GM12878 (cell line): Measurements from ENCODE around the gene GSAP. TPM values are rescaled to one million over a fixed set of nuclear protein-coding genes. Genes with fewer than 3 reads are reported as not detected.

ENCODE experiments used
- ATAC-seq: fragments of 200-7000 bp; cut with Tn5 transposase; 3 replicates; pipeline ENCODE4 v1.9.1; 2020; ENCODE audit warnings: mild to moderate bottlenecking, moderate library complexity
- BruUV-seq: library from RNA; stranded (reverse); fragments of 400-500 nt; replicated peaks from 2 replicates; lab custom pipeline; 2021; lab: Mats Ljungman, UMichigan
- CTCF ChIA-PET: fragments of 300-600 bp; sonication (Branson Sonifier 250); formaldehyde crosslinking; extraction: SDS; loops from one replicate; lab custom pipeline; 2021; ENCODE audit warnings: inconsistent platforms; lab: Yijun Ruan, JAX
- POLR2A ChIA-PET: fragments of 350-600 bp; formaldehyde crosslinking; extraction: SDS; loops from one replicate; lab custom pipeline; 2021; ENCODE audit warnings: inconsistent platforms; lab: Charles Lee
- RAD21 ChIA-PET: fragments of 300-600 bp; sonication (Branson Sonifier 250); formaldehyde crosslinking; loops from one replicate; lab custom pipeline; 2023; ENCODE audit warnings: antibody characterized with exemption; ENCODE audit not compliant: unreplicated experiment; lab: Charles Lee
- SMC1A ChIA-PET: fragments of 300-600 bp; sonication (Branson Sonifier 250); formaldehyde crosslinking; loops from one replicate; lab custom pipeline; 2023; ENCODE audit not compliant: unreplicated experiment, uncharacterized antibody; lab: Charles Lee
- DNase-seq: peaks from one replicate; pipeline ENCODE4 v3.0.0-alpha.2; 2011; ENCODE audit warnings: low read depth, low spot score
- FAIRE-seq: peaks from 3 replicates; lab custom pipeline; 2011; peaks lifted over from hg19 to GRCh38; lab: Jason Lieb, UNC
- H2AFZ ChIP-seq: 2 replicates; pipeline ENCODE4 v1.6.0; 2011; ENCODE audit warnings: low read depth, low read length, control low read depth; ENCODE audit not compliant: control insufficient read depth
- H3K27ac ChIP-seq: 2 replicates; pipeline ENCODE4 v1.5.1; 2011; ENCODE audit warnings: control low read depth; ENCODE audit not compliant: control insufficient read depth, insufficient read depth
- H3K27me3 ChIP-seq, 2 experiments: replicated peaks in 1 of 2; 2 replicates each; pipeline versions ENCODE4 v1.6.0 to v1.6.1; 2011; ENCODE audit warnings: low read length in 1 of 2; ENCODE audit not compliant: control insufficient read depth in 2 of 2, insufficient read depth in 2 of 2
- H3K36me3 ChIP-seq, 2 experiments: 2 replicates each; pipeline ENCODE4 v1.5.1; 2011; ENCODE audit warnings: low read length in 1 of 2; ENCODE audit not compliant: control insufficient read depth in 2 of 2, insufficient read depth in 2 of 2
- H3K4me1 ChIP-seq: 2 replicates; pipeline ENCODE4 v1.6.1; 2011; ENCODE audit warnings: mild to moderate bottlenecking, low read length, moderate library complexity, mixed read lengths; ENCODE audit not compliant: control insufficient read depth, insufficient read depth
- H3K4me2 ChIP-seq: 2 replicates; pipeline ENCODE4 v1.6.0; 2011; ENCODE audit warnings: control low read depth; ENCODE audit not compliant: control insufficient read depth, insufficient read depth
- H3K4me3 ChIP-seq: fragments of 200-600 bp; sonication (generic); 2 replicates; pipeline ENCODE4 v1.5.1; 2016
- H3K79me2 ChIP-seq: 2 replicates; pipeline ENCODE4 v1.6.0; 2011; ENCODE audit warnings: low read length; ENCODE audit not compliant: control insufficient read depth, insufficient read depth
- H3K9ac ChIP-seq: 2 replicates; pipeline ENCODE4 v1.8.0; 2011; ENCODE audit warnings: low read length, control low read depth, mixed read lengths; ENCODE audit not compliant: control insufficient read depth, insufficient read depth
- H3K9me3 ChIP-seq: replicated peaks from 3 replicates; pipeline ENCODE4 v1.5.1; 2011; ENCODE audit warnings: mild to moderate bottlenecking, low read length; ENCODE audit not compliant: control insufficient read depth, insufficient read depth
- H4K20me1 ChIP-seq: 2 replicates; pipeline ENCODE4 v1.6.0; 2011; ENCODE audit not compliant: control insufficient read depth, insufficient read depth
- BCL3 ChIP-seq: IDR thresholded peaks from 2 replicates; pipeline ENCODE4 v1.6.1; 2011; ENCODE audit warnings: borderline replicate concordance, low read depth, mild to moderate bottlenecking, moderate library complexity, low read length; ENCODE audit not compliant: insufficient read depth, poor library complexity, severe bottlenecking
- BMI1 ChIP-seq: fragments of 450-650 bp; IDR thresholded peaks from 2 replicates; pipeline ENCODE4 v1.6.1; 2016; ENCODE audit warnings: mild to moderate bottlenecking, moderate library complexity, borderline replicate concordance
- CBX3 ChIP-seq: fragments of 200-600 bp; sonication (generic); IDR thresholded peaks from 2 replicates; pipeline ENCODE4 v1.6.1; 2016; ENCODE audit warnings: low read depth, borderline replicate concordance
- CEBPZ ChIP-seq: fragments of 150-350 bp; IDR thresholded peaks from 2 replicates; pipeline ENCODE4 v1.6.1; 2016; ENCODE audit warnings: low read depth, low read length
- DPF2 ChIP-seq: fragments of 450-650 bp; IDR thresholded peaks from 2 replicates; pipeline ENCODE4 v1.6.1; 2017; ENCODE audit warnings: mild to moderate bottlenecking
- EGR1 ChIP-seq, 2 experiments: IDR thresholded peaks; 1 replicate in 1 of 2; 2 replicates in 1 of 2; pipeline ENCODE4 v1.6.1; 2011 to 2012; ENCODE audit warnings: low read depth in 2 of 2, low read length in 2 of 2, borderline replicate concordance in 1 of 2, mild to moderate bottlenecking in 1 of 2, moderate library complexity in 1 of 2
- HDGF ChIP-seq: fragments of 450-650 bp; IDR thresholded peaks from 2 replicates; pipeline ENCODE4 v1.6.1; 2016; ENCODE audit warnings: antibody characterized with exemption
- IKZF2 ChIP-seq, 2 experiments: fragments of 450-650 bp; IDR thresholded peaks; 2 replicates each; pipeline ENCODE4 v1.6.1; 2017; ENCODE audit warnings: mild to moderate bottlenecking in 2 of 2, moderate library complexity in 2 of 2
- NR2F1 ChIP-seq: fragments of 450-650 bp; conservative IDR thresholded peaks from 2 replicates; pipeline ENCODE4 v1.6.1; 2017; ENCODE audit warnings: mild to moderate bottlenecking
- POLR2A ChIP-seq: IDR thresholded peaks from 2 replicates; pipeline ENCODE4 v1.6.1; 2011; ENCODE audit warnings: low read depth, mild to moderate bottlenecking, low read length
- POLR2AphosphoS2 ChIP-seq: IDR thresholded peaks from 2 replicates; pipeline ENCODE4 v1.6.1; 2011; ENCODE audit warnings: low read depth, mild to moderate bottlenecking, low read length, improper control_type of control experiment, moderate library complexity
- SREBF1 ChIP-seq: IDR thresholded peaks from 2 replicates; pipeline ENCODE4 v1.6.1; 2012; ENCODE audit warnings: mild to moderate bottlenecking, low read length
- STAT3 ChIP-seq: IDR thresholded peaks from 2 replicates; pipeline ENCODE4 v1.6.1; 2011; ENCODE audit warnings: low read depth, low read length, improper control_type of control experiment
- ZZZ3 ChIP-seq: IDR thresholded peaks from 2 replicates; pipeline ENCODE4 v1.6.1; 2011; ENCODE audit warnings: low read depth; ENCODE audit not compliant: control insufficient read depth, insufficient read length
- WGBS: methylation state at CpG from one replicate; pipeline ENCODE4 v1.1.6; 2016; ENCODE audit warnings: low lambda C conversion rate; ENCODE audit not compliant: insufficient replicate concordance, insufficient coverage; ENCODE audit errors: missing lambda C conversion rate; 5-methylcytosine and 5-hydroxymethylcytosine counted together
- in situ Hi-C: fragments of 300-500 bp; cut with MboI; formaldehyde crosslinking; loops from 9 replicates; pipeline ENCODE4 v1.14.3; 2018; ENCODE audit warnings: mixed read lengths
- intact Hi-C: fragments of 100-400 bp; cut with micrococcal nuclease; formaldehyde crosslinking; loops from one replicate; pipeline ENCODE4 v1.14.2; 2022; ENCODE audit not compliant: unreplicated experiment
- polyA plus RNA-seq, 11 experiments: library from polyadenylated mRNA; depleted of rRNA in 4 of 11; unstranded in 6 of 11; stranded (reverse) in 5 of 11; fragments of >200 nt; fragmentation: Nextera tagmentation in 4 of 11; fragmentation: Illumina TruSeq in 1 of 11; extraction: Ambion mirVana in 4 of 11; extraction: Trizol in 1 of 11; gene quantifications; 1 replicate in 1 of 11; 2 replicates in 10 of 11; pipeline versions ENCODE4 v1.2.1 to v1.2.3, GENCODE V29; 2011 to 2016; ENCODE audit warnings: inconsistent platforms in 2 of 11, missing spikeins in 2 of 11, low read depth in 1 of 11
- total RNA-seq, 4 experiments: library from RNA; depleted of rRNA in 3 of 4; stranded (reverse); fragments of >200 nt in 3 of 4; fragmentation: Illumina TruSeq in 1 of 4; extraction: Trizol in 1 of 4; gene quantifications; 2 replicates each; pipeline versions ENCODE4 v1.2.1 to v1.2.3, GENCODE V29; 2013 to 2021
- TF ChIP-seq, protein P1 (sequence below): fragments of 450-650 bp; IDR thresholded peaks from 2 replicates; pipeline ENCODE4 v1.6.1; 2017; ENCODE audit warnings: mild to moderate bottlenecking, low read depth, inconsistent platforms; ENCODE audit not compliant: poor library complexity, severe bottlenecking

GSAP gene
- total and polyA plus RNA-seq, 10 of the 15 experiments (the other 5 are each of a cell fraction or from before 2014, with no cell fraction given), result 6.6 to 38.1 (median 21.8) TPM

DNA sequence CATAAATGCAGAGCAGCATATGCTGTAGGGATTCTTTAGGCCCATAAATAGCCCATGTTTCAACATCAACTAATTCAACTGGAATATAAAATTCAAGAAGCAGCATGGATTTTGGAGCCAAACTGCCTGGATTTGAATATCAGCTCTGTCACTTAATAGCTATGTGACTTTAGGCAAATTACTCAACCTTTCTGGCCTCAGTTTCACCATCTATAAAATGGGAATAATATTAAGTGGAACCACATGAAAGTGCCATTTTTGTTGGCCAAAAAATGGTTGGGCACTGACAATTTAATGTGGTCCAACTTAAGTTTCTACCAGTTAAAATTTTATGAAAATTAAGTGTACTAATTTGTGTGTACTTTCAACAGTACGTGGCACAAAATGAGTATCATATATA lies 98.1 kb downstream of the GSAP start:
- no peak overlapping the region for H3K27ac ChIP-seq
- no peaks in the 10 kb centered on the region for H4K20me1 ChIP-seq
- H3K4me1 ChIP-seq, result no peaks in the 10 kb centered on the region
- intact Hi-C loops, result no loop called here
- H3K79me2 ChIP-seq, result no peaks in the 10 kb centered on the region
- no peak overlapping the region for H3K4me3 ChIP-seq
- FAIRE-seq, result no peak
- ChIA-PET RAD21 (no interaction called here), CTCF (interaction anchor here (1.3 kb wide), 1 partner anchor 14 kb away, joined by 3 read pairs; no protein-coding TSS in a partner anchor)
- no peak overlapping the region for H2AFZ ChIP-seq
- H3K9ac ChIP-seq, result no peak overlapping the region
- no peaks in the 10 kb centered on the region for H3K9me3 ChIP-seq
- DNase-seq, result no peak
- BruUV-seq, result no TSS peak
- TF ChIP-seq BCL3 (no peak), SREBF1 (no peak), ZZZ3 (no peak), DPF2 (no peak), CBX3 (no peak), POLR2AphosphoS2 (no peak), CEBPZ (no peak), POLR2A (no peak), STAT3 (no peak), NR2F1 (no peak), HDGF (no peak), BMI1 (no peak), EGR1 (IDR thresholded peaks at IDR 0.05; ENCODE audit: borderline replicate concordance in 1 of 2, low read depth in 2 of 2, low read length in 2 of 2) (no peak), IKZF2 (IDR thresholded peaks at IDR 0.05) (no peak)
- TF ChIP-seq, protein P1, sequence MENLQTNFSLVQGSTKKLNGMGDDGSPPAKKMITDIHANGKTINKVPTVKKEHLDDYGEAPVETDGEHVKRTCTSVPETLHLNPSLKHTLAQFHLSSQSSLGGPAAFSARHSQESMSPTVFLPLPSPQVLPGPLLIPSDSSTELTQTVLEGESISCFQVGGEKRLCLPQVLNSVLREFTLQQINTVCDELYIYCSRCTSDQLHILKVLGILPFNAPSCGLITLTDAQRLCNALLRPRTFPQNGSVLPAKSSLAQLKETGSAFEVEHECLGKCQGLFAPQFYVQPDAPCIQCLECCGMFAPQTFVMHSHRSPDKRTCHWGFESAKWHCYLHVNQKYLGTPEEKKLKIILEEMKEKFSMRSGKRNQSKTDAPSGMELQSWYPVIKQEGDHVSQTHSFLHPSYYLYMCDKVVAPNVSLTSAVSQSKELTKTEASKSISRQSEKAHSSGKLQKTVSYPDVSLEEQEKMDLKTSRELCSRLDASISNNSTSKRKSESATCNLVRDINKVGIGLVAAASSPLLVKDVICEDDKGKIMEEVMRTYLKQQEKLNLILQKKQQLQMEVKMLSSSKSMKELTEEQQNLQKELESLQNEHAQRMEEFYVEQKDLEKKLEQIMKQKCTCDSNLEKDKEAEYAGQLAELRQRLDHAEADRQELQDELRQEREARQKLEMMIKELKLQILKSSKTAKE, result no peak
- TF ChIP-seq, all 136 proteins: peak for 0
- in situ Hi-C loops, result no loop called here
- H3K4me2 ChIP-seq, result no peak overlapping the region
- SMC1A ChIA-PET, result no interaction called here
- no peak for ATAC-seq
- POLR2A ChIA-PET, result no interaction called here
- 92% methylated on average over 1 of the region's 1 CpG for WGBS
- no peaks in the 10 kb centered on the region for H3K27me3 ChIP-seq
- H3K36me3 ChIP-seq, result peaks cover 0 to 3% of the 10 kb centered on the region in 2 experiments; a peak in 2 of 4 replicates
